ENCODE results near the gene DNAJB13. TPM values are rescaled to one million over a fixed set of nuclear protein-coding genes. Genes with fewer than 3 reads are reported as not detected.

Gene DNAJB13
- total RNA-seq: under 1 TPM in 5 of 9 donors, not detected in 4; 0.14 to 0.65 (median 0.57) TPM
- under 1 TPM; 0.16 to 0.34 (median 0.27) TPM for polyA plus RNA-seq
- long read RNA-seq, donor 1: 0 reads
- long read RNA-seq, donor 2: 0 reads
- long read RNA-seq, donor 3: 0 reads
- long read RNA-seq, donor 4: 0 reads
- long read RNA-seq, donor 5: 0 reads
- long read RNA-seq, donor 6: 0 reads
- long read RNA-seq, donor 7: 0 reads
- long read RNA-seq, donor 8: 0 reads
- long read RNA-seq, donor 9: 0 reads
- long read RNA-seq, donor 10: 0 reads

GRCh38 chr11:73950869-73951710 lies at the start of gene DNAJB13:
DNAJB13 (plus strand) TSS chr11:73951026; CDS start chr11:73951070, 44 bp downstream.
- Histone ChIP-seq H3K27ac (no peak within 1 kb of the TSS), H3K36me3 (replicated peaks in 1 of 2) (no peaks in the 10 kb centered on the region), H3K4me3 (no peak within 1 kb of the TSS), H3K9me3 (replicated peaks in 1 of 3) (no peaks in the 10 kb centered on the region), H3K4me1 (replicated peaks in 1 of 2) (peaks cover 3 to 4% of the 10 kb centered on the region in 2 donors), H3K27me3 (no peaks in the 10 kb centered on the region)
- WGBS, 4 donors: 75 to 81% (median 80%) methylated on average over 12 of the region's 12 CpGs
- TF ChIP-seq POLR2A (IDR thresholded peaks at IDR 0.05): no peak
- no peak for TF ChIP-seq CTCF (IDR thresholded peaks at IDR 0.05)
- peak in 6 of 7 donors; percentile 38 to 72 (median 51) for DNase-seq
- intact Hi-C loops (cut with DNase I): no loop called here

GRCh38 chr11:73902303-73902702 lies 48.5 kb upstream of the DNAJB13 start:
- no peak for DNase-seq
- TF ChIP-seq POLR2A (IDR thresholded peaks at IDR 0.05): no peak
- TF ChIP-seq CTCF (IDR thresholded peaks at IDR 0.05): no peak
- no peak overlapping the region for H3K4me3 ChIP-seq
- no peaks in the 10 kb centered on the region for H3K27me3 ChIP-seq
- intact Hi-C loops (cut with DNase I): no loop called here
- no peak overlapping the region for H3K27ac ChIP-seq
- H3K4me1 ChIP-seq (replicated peaks in 1 of 2): no peaks in the 10 kb centered on the region
- 86 to 100% (median 92%) methylated on average over 1 of the region's 1 CpG for WGBS, 4 donors
- no peaks in the 10 kb centered on the region for H3K9me3 ChIP-seq (replicated peaks in 1 of 3)
- peaks cover 0 to 25% of the 10 kb centered on the region in 2 donors for H3K36me3 ChIP-seq (replicated peaks in 1 of 2)

- intact Hi-C loops (cut with DNase I): no loop called here
- H3K36me3 ChIP-seq (replicated peaks in 1 of 2): peaks cover 0 to 28% of the 10 kb centered on the region in 2 donors
- peak; percentile 53 to 84 (median 81) for DNase-seq
- peak; percentile 16 to 58 (median 52) for TF ChIP-seq CTCF (IDR thresholded peaks at IDR 0.05)
- no peak for TF ChIP-seq POLR2A (IDR thresholded peaks at IDR 0.05)
- no peaks in the 10 kb centered on the region for H3K27me3 ChIP-seq
- WGBS, 4 donors: 53 to 61% (median 56%) methylated on average over 2 to 4 of the region's 4 CpGs
- H3K27ac ChIP-seq: peak overlapping the region in 2 of 5 donors; percentile 30 to 48
- no peak overlapping the region for H3K4me3 ChIP-seq
- H3K4me1 ChIP-seq (replicated peaks in 1 of 2): no peaks in the 10 kb centered on the region
- H3K9me3 ChIP-seq (replicated peaks in 1 of 3): no peaks in the 10 kb centered on the region
These were observed 43.6 kb upstream of the DNAJB13 start for GRCh38 chr11:73907191-73907590.

- Histone ChIP-seq H3K9me3 (replicated peaks in 1 of 3) (no peaks in the 10 kb centered on the region), H3K4me3 (no peak overlapping the region), H3K36me3 (replicated peaks in 1 of 2) (peaks cover 0 to 36% of the 10 kb centered on the region in 2 donors), H3K27me3 (no peaks in the 10 kb centered on the region), H3K4me1 (replicated peaks in 1 of 2) (peaks cover 0 to 12% of the 10 kb centered on the region in 2 donors), H3K27ac (no peak overlapping the region)
- DNase-seq: no peak
- WGBS, 4 donors: 94 to 98% (median 98%) methylated on average over 2 of the region's 2 CpGs
- no peak for TF ChIP-seq POLR2A (IDR thresholded peaks at IDR 0.05)
- no peak for TF ChIP-seq CTCF (IDR thresholded peaks at IDR 0.05)
- intact Hi-C loops (cut with DNase I): no loop called here
These were observed 38.8 kb upstream of the DNAJB13 start for GRCh38 chr11:73912026-73912425.

Measured in adrenal gland (tissue), 19 donors.